CD4-positive, alpha-beta T cell (primary cell): ENCODE results near the gene PRICKLE1. TPM values are rescaled to one million over a fixed set of nuclear protein-coding genes. Genes with fewer than 3 reads are reported as not detected.

ENCODE experiments used
- ATAC-seq: fragments of 200-7000 bp; cut with Tn5 transposase; one replicate; pipeline ENCODE4 v1.10.0; 2022; ENCODE audit warnings: mild to moderate bottlenecking; ENCODE audit not compliant: poor library complexity
- CTCF ChIA-PET: fragments of 350-600 bp; sonication (Branson Sonifier 250); formaldehyde crosslinking; loops from one replicate; lab custom pipeline; 2021; ENCODE audit warnings: antibody characterized with exemption, inconsistent platforms; lab: Charles Lee
- POLR2A ChIA-PET: fragments of 350-600 bp; sonication (Branson Sonifier 250); formaldehyde crosslinking; loops from one replicate; lab custom pipeline; 2021; ENCODE audit warnings: antibody characterized with exemption, inconsistent platforms; lab: Charles Lee
- DNase-seq, 14 experiments: peaks; one replicate each; pipeline ENCODE4 v3.0.0-alpha.2; 2013 to 2020; ENCODE audit warnings: mixed read lengths in 2 of 14
- H3K27ac ChIP-seq, 2 donors: one replicate each; pipeline versions ENCODE4 v1.5.1 to v1.7.0; 2013; ENCODE audit warnings: low read length in 2 of 2, low read depth in 1 of 2, mild to moderate bottlenecking in 1 of 2
- H3K27me3 ChIP-seq, 2 experiments: 1 replicate in 1 of 2; 2 replicates in 1 of 2; pipeline versions ENCODE4 v1.6.1 to v1.7.0; 2013; ENCODE audit warnings: low read length in 2 of 2, control low read depth in 1 of 2, mild to moderate bottlenecking in 1 of 2, moderate library complexity in 1 of 2; ENCODE audit not compliant: insufficient read depth in 2 of 2, control insufficient read depth in 1 of 2
- H3K36me3 ChIP-seq: one replicate; pipeline ENCODE4 v1.6.1; 2013; ENCODE audit warnings: low read length, control low read depth; ENCODE audit not compliant: insufficient read depth
- H3K4me1 ChIP-seq: one replicate; pipeline ENCODE4 v1.6.1; 2013; ENCODE audit warnings: low read length, control low read depth; ENCODE audit not compliant: insufficient read depth
- H3K4me3 ChIP-seq: one replicate; pipeline ENCODE4 v1.5.1; 2013; ENCODE audit warnings: mild to moderate bottlenecking, low read length, moderate library complexity
- H3K9me3 ChIP-seq, 2 experiments: 1 replicate in 1 of 2; 2 replicates in 1 of 2; pipeline versions ENCODE4 v1.6.1 to v1.7.0; 2013; ENCODE audit warnings: low read length in 2 of 2, mild to moderate bottlenecking in 2 of 2, control low read depth in 1 of 2, moderate library complexity in 1 of 2; ENCODE audit not compliant: control insufficient read depth in 1 of 2, insufficient read depth in 1 of 2
- H3K27ac Mint-ChIP-seq: one replicate; pipeline ENCODE4 v1.8.0; 2020; ENCODE audit warnings: mixed read lengths
- H3K27me3 Mint-ChIP-seq: one replicate; pipeline ENCODE4 v1.8.0; 2021; ENCODE audit warnings: mixed read lengths
- H3K36me3 Mint-ChIP-seq: one replicate; pipeline ENCODE4 v1.8.0; 2021; ENCODE audit warnings: low read depth, mixed read lengths
- H3K4me1 Mint-ChIP-seq: one replicate; pipeline ENCODE4 v1.8.0; 2021; ENCODE audit warnings: low read depth, mixed read lengths
- H3K4me3 Mint-ChIP-seq: one replicate; pipeline ENCODE4 v1.8.0; 2020; ENCODE audit warnings: mild to moderate bottlenecking, mixed read lengths
- H3K9me3 Mint-ChIP-seq: one replicate; pipeline ENCODE4 v1.8.0; 2020; ENCODE audit warnings: mixed read lengths
- CTCF ChIP-seq: fragments of 200-600 bp; IDR thresholded peaks from one replicate; pipeline ENCODE4 v1.8.0; 2022; ENCODE audit warnings: antibody characterized with exemption, mild to moderate bottlenecking
- intact Hi-C, 2 experiments: fragments of 100-400 bp; cut with DNase I in 1 of 2; cut with micrococcal nuclease in 1 of 2; formaldehyde crosslinking; loops; one replicate each; pipeline versions ENCODE4 v1.15.1 to v1.9.0; 2023 to 2025; cut with DNase I, micrococcal nuclease
- total RNA-seq, 174 experiments: library from RNA in 2 of 174; stranded (reverse) in 2 of 174; gene quantifications; one replicate each; pipeline ENCODE4 v1.2.3 and lab custom pipeline; 2021 to 2026

The PRICKLE1 gene
- total RNA-seq, 2 experiments from 2014 or later = not detected

DNA sequence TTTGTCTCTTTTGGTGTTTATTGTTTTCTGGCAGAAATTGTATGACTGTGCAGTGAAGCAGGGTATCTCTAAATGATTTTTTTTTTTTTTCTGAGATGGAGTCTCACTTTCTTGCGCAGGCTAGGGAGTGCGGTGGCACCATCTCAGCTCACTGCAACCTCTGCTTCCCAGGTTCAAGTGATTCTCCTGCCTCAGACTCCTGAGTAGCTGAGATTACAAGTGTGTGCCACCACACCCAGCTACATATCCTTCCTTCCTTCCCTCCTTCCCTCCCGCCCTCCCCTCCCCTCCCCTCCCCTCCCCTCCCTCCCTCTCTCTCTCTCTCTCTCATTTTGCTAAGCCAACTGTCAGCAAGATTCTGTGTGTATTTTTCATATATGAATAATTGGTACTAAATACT is 169.2 kb downstream of the PRICKLE1 start:
- H3K27ac ChIP-seq = no peak overlapping the region
- Mint-ChIP-seq H3K27ac (no peak overlapping the region), H3K9me3 (no peaks in the 10 kb centered on the region), H3K4me1 (peaks cover 47% of the 10 kb centered on the region), H3K4me3 (no peak overlapping the region), H3K27me3 (no peaks in the 10 kb centered on the region), H3K36me3 (peaks cover 51% of the 10 kb centered on the region)
- H3K9me3 ChIP-seq = no peaks in the 10 kb centered on the region
- peaks cover 7% of the 10 kb centered on the region for H3K36me3 ChIP-seq
- TF ChIP-seq CTCF = no peak
- H3K27me3 ChIP-seq = no peaks in the 10 kb centered on the region
- ATAC-seq = no peak
- no peaks in the 10 kb centered on the region for H3K4me1 ChIP-seq
- ChIA-PET CTCF (interaction anchor here (0.9 kb wide), 1 partner anchor 8 kb away, joined by 3 read pairs; no protein-coding TSS in a partner anchor), POLR2A (no interaction called here)
- no peak for DNase-seq
- intact Hi-C loops = no loop called here
- no peak overlapping the region for H3K4me3 ChIP-seq

DNA sequence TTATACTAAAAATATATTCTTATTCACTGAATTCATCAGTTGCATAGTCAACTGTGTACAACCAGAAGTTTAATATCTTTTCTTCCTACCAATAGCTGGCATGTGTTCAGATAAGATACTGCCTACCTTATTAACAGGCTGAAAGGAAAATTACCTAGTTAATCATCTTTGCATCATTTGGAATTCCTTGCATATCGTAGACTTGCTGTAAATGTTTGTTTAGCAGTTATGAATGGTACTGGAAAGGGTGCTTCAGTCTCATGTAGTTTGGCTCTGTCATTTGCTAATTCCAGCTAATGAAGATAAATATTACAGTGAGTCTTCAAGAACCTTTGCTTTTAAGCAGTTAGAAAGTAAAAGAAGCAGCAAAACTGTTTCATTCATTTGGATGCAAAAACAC is 179.2 kb downstream of the PRICKLE1 start:
- H3K4me3 Mint-ChIP-seq = no peak overlapping the region
- no peak overlapping the region for H3K27ac Mint-ChIP-seq
- H3K36me3 Mint-ChIP-seq = peaks cover 74% of the 10 kb centered on the region

GRCh38 chr12:42409471-42409870 is 180.1 kb downstream of the PRICKLE1 start:
- Histone ChIP-seq H3K4me1 (no peaks in the 10 kb centered on the region), H3K27ac (no peak overlapping the region), H3K36me3 (peaks cover 12% of the 10 kb centered on the region), H3K27me3 (no peaks in the 10 kb centered on the region), H3K9me3 (no peaks in the 10 kb centered on the region), H3K4me3 (no peak overlapping the region)
- POLR2A ChIA-PET = no interaction called here
- ATAC-seq = no peak
- CTCF ChIA-PET = no interaction called here
- Mint-ChIP-seq H3K4me1 (peaks cover 20% of the 10 kb centered on the region), H3K9me3 (no peaks in the 10 kb centered on the region), H3K4me3 (no peak overlapping the region), H3K36me3 (peaks cover 79% of the 10 kb centered on the region), H3K27me3 (no peaks in the 10 kb centered on the region), H3K27ac (no peak overlapping the region)
- no peak for DNase-seq
- intact Hi-C loops = no loop called here
- no peak for TF ChIP-seq CTCF

More for the DNA sequence above, 179.2 kb downstream of the PRICKLE1 start:
- intact Hi-C loops = no loop called here
- ChIA-PET CTCF (no interaction called here), POLR2A (no interaction called here)
- Histone ChIP-seq H3K9me3 (no peaks in the 10 kb centered on the region), H3K4me3 (no peak overlapping the region), H3K27me3 (no peaks in the 10 kb centered on the region), H3K36me3 (peaks cover 12% of the 10 kb centered on the region), H3K4me1 (no peaks in the 10 kb centered on the region), H3K27ac (no peak overlapping the region)
- H3K4me1 Mint-ChIP-seq = peaks cover 21% of the 10 kb centered on the region
- DNase-seq (no peak), ATAC-seq (no peak)
- no peaks in the 10 kb centered on the region for H3K27me3 Mint-ChIP-seq
- no peak for TF ChIP-seq CTCF
- no peaks in the 10 kb centered on the region for H3K9me3 Mint-ChIP-seq
